ENCODE measurements around the gene TOP1. TPM values are rescaled to one million over a fixed set of nuclear protein-coding genes. Genes with fewer than 3 reads are reported as not detected.

The TOP1 gene
- total RNA-seq, 1 donor from 2014 or later: 90.8 TPM

GRCh38 chr20:41030531-41031242 lies 2.1 kb downstream of the TOP1 start:
- H3K4me1 Mint-ChIP-seq (ENCODE audit: low read depth): peaks cover 50% of the 10 kb centered on the region
- no peaks in the 10 kb centered on the region for H3K27me3 Mint-ChIP-seq
- H3K4me3 Mint-ChIP-seq (ENCODE audit: low read depth): peak overlapping the region; percentile 94
- H3K36me3 Mint-ChIP-seq (ENCODE audit: insufficient read depth): peaks cover 9% of the 10 kb centered on the region
- H3K27ac Mint-ChIP-seq: peak overlapping the region; percentile 83
- no peak for DNase-seq (ENCODE audit: low spot score, unreplicated experiment)
- H3K9me3 Mint-ChIP-seq (ENCODE audit: low read depth): no peaks in the 10 kb centered on the region
- TF ChIP-seq CTCF (IDR thresholded peaks at IDR 0.05; ENCODE audit: unreplicated experiment): no peak

- Mint-ChIP-seq H3K4me3 (ENCODE audit: low read depth) (peak overlapping the region; percentile 94), H3K9me3 (ENCODE audit: low read depth) (no peaks in the 10 kb centered on the region), H3K4me1 (ENCODE audit: low read depth) (peaks cover 50% of the 10 kb centered on the region), H3K27me3 (no peaks in the 10 kb centered on the region), H3K36me3 (ENCODE audit: insufficient read depth) (peaks cover 11% of the 10 kb centered on the region), H3K27ac (peak overlapping the region; percentile 83)
- no peak for TF ChIP-seq CTCF (IDR thresholded peaks at IDR 0.05; ENCODE audit: unreplicated experiment)
- DNase-seq (ENCODE audit: low spot score, unreplicated experiment): no peak
These were observed 2.6 kb downstream of the TOP1 start for GRCh38 chr20:41031243-41031619.

- Mint-ChIP-seq H3K27ac (no peak overlapping the region), H3K4me1 (ENCODE audit: low read depth) (peaks cover 50% of the 10 kb centered on the region), H3K27me3 (no peaks in the 10 kb centered on the region), H3K4me3 (ENCODE audit: low read depth) (peak overlapping the region; percentile 94), H3K9me3 (ENCODE audit: low read depth) (no peaks in the 10 kb centered on the region), H3K36me3 (ENCODE audit: insufficient read depth) (peaks cover 14% of the 10 kb centered on the region)
- no peak for TF ChIP-seq CTCF (IDR thresholded peaks at IDR 0.05; ENCODE audit: unreplicated experiment)
- no peak for DNase-seq (ENCODE audit: low spot score, unreplicated experiment)
These were observed 3.6 kb downstream of the TOP1 start for GRCh38 chr20:41032271-41032670.

- no peak for TF ChIP-seq CTCF (IDR thresholded peaks at IDR 0.05; ENCODE audit: unreplicated experiment)
- peaks cover 51% of the 10 kb centered on the region for H3K4me1 Mint-ChIP-seq (ENCODE audit: low read depth)
- no peaks in the 10 kb centered on the region for H3K27me3 Mint-ChIP-seq
- DNase-seq (ENCODE audit: low spot score, unreplicated experiment): no peak
- H3K27ac Mint-ChIP-seq: peak overlapping the region; percentile 29
- no peaks in the 10 kb centered on the region for H3K9me3 Mint-ChIP-seq (ENCODE audit: low read depth)
- H3K4me3 Mint-ChIP-seq (ENCODE audit: low read depth): no peak overlapping the region
- peaks cover 15% of the 10 kb centered on the region for H3K36me3 Mint-ChIP-seq (ENCODE audit: insufficient read depth)
These were observed 5.6 kb downstream of the TOP1 start for GRCh38 chr20:41034239-41034638.

- Mint-ChIP-seq H3K4me3 (ENCODE audit: low read depth) (no peak overlapping the region), H3K27ac (no peak overlapping the region), H3K27me3 (no peaks in the 10 kb centered on the region), H3K9me3 (ENCODE audit: low read depth) (no peaks in the 10 kb centered on the region), H3K36me3 (ENCODE audit: insufficient read depth) (peaks cover 15% of the 10 kb centered on the region), H3K4me1 (ENCODE audit: low read depth) (peaks cover 49% of the 10 kb centered on the region)
- no peak for TF ChIP-seq CTCF (IDR thresholded peaks at IDR 0.05; ENCODE audit: unreplicated experiment)
- no peak for DNase-seq (ENCODE audit: low spot score, unreplicated experiment)
These were observed 6.6 kb downstream of the TOP1 start for GRCh38 chr20:41035207-41035606.

Measured in progenitor cell of endocrine pancreas (in vitro differentiated cells).